Left renal cortex interstitium (tissue), 4 donors: ENCODE data around the gene DCAF11. TPM values are rescaled to one million over a fixed set of nuclear protein-coding genes. Genes with fewer than 3 reads are reported as not detected.

Experiments
- DNase-seq, 4 donors: peaks; one replicate each; pipeline ENCODE4 v3.0.0-alpha.2; 2013; ENCODE audit warnings: low read depth in 4 of 4, low spot score in 2 of 4, missing footprints in 1 of 4
- polyA plus RNA-seq, 4 donors: library from polyadenylated mRNA; unstranded; fragments of 120-200 nt; gene quantifications; one replicate each; pipeline ENCODE4 v1.2.1, GENCODE V29; 2013; ENCODE audit not compliant: insufficient read length in 4 of 4

Gene DCAF11
- polyA plus RNA-seq, 4 donors = 77.2 to 88.6 (median 83.0) TPM

DNA sequence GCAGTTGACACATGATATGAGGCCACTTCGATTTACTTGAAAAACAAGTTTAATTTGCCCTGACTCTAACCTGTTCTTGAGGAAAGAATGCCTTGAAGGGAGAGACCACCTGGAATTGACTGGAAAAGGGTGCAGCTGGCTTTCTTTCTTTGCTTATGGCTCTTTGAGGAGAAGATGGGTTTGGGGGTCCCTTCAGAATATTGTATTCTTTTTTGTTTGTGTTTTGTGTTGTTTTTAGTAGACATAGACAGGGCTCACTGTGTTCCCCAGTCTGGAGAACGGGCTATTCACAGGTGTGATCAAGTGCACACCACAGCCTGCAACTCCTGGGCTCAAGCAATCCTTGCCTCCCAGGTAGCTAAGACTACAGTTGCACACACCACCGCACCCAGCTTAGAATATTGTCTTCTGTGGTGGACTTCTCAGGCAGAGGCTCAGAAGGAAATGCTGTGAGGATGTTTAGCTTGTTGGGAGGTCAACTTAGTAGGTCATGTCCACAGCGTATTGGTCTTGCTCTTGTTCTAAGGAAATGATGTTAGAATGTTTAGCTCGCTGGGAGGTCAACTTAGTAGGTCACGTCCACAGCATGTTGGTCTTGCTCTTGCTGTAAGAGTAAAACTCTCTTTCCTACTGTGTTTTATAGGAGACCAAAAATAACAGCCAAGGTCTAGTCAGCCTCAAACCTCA lies 1.7 kb downstream of the DCAF11 start:
- DNase-seq = no peak

- DNase-seq = no peak
These were observed 2.6 kb downstream of the DCAF11 start for GRCh38 chr14:24117179-24117578.

DNA sequence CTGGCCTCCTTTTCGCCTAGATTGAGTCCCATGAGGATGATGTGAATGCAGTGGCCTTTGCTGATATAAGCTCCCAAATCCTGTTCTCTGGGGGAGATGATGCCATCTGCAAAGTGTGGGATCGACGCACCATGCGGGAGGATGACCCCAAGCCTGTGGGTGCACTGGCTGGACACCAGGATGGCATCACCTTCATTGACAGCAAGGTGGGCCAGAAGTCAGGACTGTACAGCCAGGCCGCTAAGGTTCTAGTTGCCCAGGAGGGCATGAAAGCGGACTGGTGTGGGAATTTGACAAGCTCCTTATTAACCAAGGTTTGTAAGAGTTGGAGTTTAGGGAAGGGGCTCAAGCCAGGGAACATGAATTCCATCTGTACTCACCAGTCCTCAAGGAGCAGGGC lies 5.1 kb downstream of the DCAF11 start:
- DNase-seq = no peak

- no peak for DNase-seq
These were observed 6.6 kb downstream of the DCAF11 start for GRCh38 chr14:24121210-24121609.

DNA sequence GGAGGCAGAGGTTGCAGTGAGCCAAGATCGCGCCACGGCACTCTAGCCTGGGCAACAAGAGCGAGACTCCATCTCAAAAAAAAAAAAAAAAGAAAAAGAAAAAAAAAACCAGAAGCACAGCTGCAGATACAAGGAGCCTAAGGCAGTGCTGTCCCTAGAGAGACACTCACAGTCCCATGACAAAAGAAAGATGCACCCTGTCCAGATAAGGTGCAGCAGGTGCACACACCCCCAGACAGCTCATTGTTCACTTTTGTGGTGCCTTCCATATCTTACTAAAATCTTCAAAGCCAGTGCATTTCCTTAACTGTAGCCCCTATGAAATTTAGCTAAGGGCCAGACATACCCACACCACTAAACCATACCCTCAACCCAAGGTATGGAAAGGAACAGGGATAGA lies 7.8 kb downstream of the DCAF11 start:
- no peak for DNase-seq

DNA sequence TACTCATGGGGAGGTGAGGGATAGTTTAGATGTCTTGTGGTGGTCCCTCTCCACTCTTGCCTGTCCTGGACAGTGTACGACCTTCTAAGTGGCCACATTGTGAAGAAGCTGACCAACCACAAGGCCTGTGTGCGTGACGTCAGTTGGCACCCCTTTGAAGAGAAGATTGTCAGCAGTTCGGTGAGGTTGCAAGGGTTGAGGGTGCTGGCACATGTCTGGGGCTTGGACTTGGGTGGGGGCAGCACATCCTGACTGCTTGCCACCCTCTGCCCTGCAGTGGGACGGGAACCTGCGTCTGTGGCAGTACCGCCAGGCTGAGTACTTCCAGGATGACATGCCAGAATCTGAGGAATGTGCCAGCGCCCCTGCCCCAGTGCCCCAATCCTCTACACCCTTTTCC lies 8.3 kb downstream of the DCAF11 start:
- DNase-seq = no peak

GRCh38 chr14:24123424-24124417 lies 9.1 kb downstream of the DCAF11 start:
- no peak for DNase-seq

DNA sequence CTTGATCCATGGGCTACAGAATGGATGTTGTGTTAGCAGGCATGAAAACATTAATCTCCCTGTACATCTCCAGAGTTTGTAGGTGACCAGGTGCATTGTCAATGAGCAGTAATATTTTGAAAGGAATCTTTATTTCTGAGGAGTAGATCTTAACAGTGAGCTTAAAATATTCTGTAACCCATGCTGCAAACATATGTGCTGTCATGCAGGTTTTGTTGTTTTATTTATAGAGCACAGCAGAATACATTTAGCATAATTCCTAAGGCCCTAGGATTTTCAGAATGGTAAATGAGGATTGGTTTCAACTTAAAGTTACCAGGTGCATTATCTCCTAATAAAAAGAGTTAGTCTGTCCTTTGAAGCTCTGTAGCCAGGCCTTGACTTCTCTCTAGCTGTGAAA lies 12.4 kb downstream of the DCAF11 start:
- DNase-seq = no peak

GRCh38 chr14:24127673-24128072 lies 13.1 kb downstream of the DCAF11 start:
- no peak for DNase-seq

GRCh38 chr14:24129410-24129998 lies 14.9 kb downstream of the DCAF11 start:
- DNase-seq = no peak

DNA sequence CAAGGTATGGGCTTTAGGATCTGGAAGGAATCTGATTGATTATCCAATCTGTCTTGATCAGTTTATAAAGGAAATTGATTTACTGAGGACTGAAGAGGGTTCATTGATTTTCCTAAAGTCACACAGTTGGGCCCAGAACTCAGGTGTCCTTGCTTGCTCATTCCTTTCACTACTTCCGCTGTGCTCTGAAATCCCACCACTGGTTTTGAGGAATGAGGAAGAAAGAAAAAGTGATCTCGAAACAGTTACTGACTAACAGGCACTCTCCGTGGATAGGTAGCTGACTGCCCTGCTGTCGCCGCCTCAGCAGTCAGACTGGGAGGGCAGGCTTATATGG lies 15.8 kb downstream of the DCAF11 start, which contains the start of gene FITM1:
Gene FITM1, plus strand, starts transcription at position 280 of the 337 bp plus-strand sequence. CDS start 905 bp downstream, outside the sequence.
- no peak for DNase-seq

DNA sequence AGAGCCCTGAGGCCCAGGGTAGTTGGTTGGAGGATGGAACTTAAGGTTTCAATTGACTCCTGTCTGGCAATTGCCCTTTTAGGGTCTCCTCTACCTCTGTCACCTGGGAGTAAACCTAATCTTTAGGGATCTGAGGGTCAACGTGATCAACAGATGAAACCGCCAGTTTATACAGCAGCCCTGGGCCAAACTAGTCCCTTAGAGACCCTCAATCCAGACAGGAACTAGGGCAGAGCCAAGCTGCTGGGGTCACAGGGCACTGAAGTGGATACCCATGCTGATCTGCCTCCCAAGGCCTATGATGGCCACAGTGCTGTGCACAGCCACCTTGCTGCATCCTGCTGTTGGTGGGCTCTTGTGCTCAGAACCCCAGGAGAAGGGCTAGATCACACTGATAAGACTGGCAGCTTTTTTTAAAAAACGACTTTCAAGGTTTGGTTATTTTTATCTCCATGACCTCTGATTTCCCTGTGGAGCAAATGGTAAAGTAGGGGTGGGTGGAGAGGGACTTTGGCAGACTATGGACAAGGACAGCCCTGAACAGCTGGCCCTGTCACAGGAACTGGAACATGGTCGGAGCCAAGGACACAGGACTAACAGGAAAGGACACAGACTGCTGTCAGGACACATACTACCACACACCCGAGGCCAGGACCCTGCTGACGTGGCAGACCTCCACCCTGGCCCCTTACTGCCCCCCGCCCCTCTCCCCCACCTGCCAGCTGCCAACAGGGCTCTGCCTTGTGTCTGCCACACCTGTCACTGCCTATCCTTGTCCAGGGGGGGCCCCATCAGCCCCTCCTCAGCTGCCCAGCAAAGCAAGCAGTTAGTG lies 16.4 kb downstream of the DCAF11 start:
- no peak for DNase-seq

GRCh38 chr14:24131549-24131966 lies 17.0 kb downstream of the DCAF11 start:
- DNase-seq = no peak

DNA sequence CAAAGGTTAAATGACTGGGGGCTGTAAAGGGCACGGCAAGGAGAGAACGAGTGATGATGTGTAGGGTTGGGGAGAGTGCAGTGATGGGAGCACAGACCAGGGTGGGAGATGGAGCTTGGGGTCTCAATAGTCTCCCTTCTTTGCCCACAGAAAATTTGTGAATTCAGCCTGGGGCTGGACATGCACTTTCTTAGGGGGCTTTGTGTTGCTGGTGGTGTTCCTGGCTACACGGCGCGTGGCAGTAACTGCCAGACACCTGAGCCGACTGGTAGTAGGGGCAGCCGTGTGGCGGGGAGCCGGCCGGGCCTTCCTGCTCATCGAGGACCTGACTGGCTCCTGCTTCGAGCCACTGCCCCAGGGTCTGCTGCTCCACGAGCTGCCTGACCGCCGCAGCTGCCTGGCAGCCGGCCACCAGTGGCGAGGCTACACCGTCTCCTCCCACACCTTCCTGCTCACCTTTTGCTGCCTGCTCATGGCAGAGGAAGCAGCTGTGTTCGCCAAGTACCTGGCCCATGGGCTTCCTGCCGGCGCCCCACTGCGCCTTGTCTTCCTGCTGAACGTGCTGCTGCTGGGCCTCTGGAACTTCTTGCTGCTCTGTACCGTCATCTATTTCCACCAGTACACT lies 17.6 kb downstream of the DCAF11 start:
- no peak for DNase-seq

GRCh38 chr14:24132976-24133375 lies 18.4 kb downstream of the DCAF11 start:
- no peak for DNase-seq

- DNase-seq = no peak
These were observed 19.2 kb downstream of the DCAF11 start for GRCh38 chr14:24133735-24134134.

DNA sequence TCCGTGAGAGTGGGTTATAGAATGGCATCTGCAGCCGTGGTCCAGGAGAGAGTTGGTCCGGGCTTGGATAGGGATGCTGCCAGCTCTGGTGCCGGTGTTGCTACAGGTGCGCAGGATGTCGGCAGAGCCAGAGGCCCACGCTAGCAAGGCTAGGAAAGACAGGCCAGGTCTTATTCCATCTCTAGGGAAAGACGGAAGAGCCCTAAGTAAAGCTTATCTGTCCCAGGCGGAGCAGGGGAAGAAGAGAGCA lies 20.9 kb downstream of the DCAF11 start:
- DNase-seq = no peak

GRCh38 chr14:24135834-24136683 lies 21.5 kb downstream of the DCAF11 start, which contains the start of gene PSME1:
TSS of gene PSME1 (plus strand) at chr14:24136194. CDS start at chr14:24136263, 69 bp downstream.
- DNase-seq = peak; percentile 62 to 83 (median 74)
